HG03354 (cell line): ENCODE results near the gene NALF2.
A peak's percentile ranks its signal among the peaks of the same experiment; 100 is the strongest.

Experiments
- ATAC-seq: cut with Tn5 transposase; IDR thresholded peaks from one replicate; pipeline ENCODE4 v1.9.1; 2021; ENCODE audit warnings: mild to moderate bottlenecking; ENCODE audit not compliant: unreplicated experiment, poor library complexity, severe bottlenecking

NALF2 gene

DNA sequence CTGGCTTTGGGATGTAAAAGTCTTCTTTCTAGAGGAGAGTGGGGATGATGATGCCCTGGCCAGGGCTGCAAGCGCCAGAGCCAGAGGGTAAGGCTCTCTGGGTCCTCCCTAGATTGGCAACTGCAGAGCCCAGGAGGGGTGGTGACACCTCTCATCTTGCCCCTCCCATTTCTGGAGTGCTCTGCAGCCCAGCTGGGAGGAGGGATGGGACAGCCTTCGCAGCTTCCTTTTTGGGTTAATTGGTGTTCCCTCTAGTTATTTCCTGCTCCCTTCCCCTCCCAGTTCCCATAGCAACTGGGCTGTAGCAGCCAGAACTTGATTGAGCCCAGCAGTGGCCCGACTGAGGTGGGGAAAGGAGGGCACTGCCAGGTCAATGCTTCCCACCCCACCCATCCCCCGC, 19.2 kb downstream of the NALF2 start:
- no peak for ATAC-seq

DNA sequence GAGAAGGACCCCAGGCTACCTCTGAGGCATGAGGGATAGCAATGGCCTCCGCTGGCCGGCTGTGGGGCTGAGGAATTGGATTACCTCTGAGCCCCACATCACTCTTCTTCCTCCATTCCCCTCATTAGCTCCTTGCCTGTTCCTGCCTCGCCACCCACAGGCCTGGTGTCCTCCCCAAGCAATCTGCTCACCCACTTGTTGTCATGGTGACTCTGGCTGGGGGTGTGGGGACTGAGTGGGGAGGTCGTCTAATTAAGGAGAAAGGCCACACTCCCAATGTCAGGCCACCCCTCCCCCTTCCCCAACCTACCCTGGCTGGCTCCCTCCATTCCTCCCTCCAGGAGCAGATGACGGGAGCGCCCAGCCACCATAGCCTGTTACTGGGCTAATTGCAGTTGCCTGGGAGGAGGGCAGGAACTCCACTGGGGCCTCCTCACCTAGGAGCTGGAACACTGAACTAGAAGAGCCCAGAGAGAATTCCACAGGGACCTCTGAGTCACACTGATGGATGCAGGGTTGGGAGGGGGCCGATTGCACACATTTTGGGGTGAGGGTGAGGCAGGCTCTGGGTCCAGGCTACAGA, 20.7 kb downstream of the NALF2 start:
- ATAC-seq = no peak

DNA sequence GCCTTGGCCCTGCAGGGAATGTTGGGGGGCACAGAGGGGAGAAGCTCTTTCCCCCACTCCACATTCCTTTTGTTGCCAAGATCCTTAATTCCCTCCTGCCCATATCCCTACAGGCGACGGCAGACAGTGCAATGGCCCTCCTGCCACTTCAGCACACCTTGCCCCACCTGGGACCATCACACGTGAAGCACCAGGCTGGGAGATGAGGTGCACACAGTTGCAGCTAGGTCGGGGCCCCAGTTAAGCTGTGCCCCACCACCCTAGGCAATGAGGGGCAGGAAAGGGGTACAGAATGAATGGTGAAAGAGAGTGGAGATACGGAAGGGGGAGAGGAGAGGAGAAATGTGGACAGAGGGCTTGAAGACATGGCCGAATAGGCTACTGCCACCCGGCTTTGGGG, 26.2 kb downstream of the NALF2 start:
- ATAC-seq = no peak

DNA sequence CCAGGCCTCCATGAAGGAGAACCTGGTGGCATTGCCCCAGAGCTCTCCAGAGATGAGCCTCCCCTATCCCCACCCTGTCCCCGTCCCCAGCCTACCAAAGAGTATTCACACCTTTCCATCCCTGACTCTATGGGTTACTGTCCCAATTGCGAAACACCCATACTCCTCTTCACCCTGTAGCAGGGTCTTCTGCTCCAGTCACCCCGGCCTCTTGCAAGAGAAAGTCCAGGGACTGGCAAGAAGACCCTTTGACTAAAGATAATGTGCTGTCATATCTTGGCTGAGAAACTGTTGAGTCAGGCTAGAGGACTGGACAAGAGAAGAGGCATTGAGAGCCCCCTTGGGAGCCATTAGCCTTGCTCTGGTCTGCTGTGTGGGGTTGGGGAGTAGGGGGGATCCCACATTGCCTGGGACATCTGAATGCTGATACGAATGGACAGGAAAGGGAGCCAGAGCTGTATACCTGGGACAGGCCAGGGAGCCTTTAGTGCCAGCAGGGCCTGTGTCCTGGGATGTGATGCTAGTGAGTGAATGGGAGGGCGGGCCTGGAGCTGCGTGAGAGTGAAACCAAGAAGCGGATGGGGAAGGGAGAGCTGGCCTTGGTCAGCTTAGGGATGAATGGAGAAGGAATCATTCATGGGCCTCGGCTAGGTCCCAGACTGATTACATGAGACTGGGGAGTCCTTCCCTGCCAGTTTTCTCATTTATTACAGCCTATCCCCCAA, 27.1 kb downstream of the NALF2 start:
- ATAC-seq = no peak

DNA sequence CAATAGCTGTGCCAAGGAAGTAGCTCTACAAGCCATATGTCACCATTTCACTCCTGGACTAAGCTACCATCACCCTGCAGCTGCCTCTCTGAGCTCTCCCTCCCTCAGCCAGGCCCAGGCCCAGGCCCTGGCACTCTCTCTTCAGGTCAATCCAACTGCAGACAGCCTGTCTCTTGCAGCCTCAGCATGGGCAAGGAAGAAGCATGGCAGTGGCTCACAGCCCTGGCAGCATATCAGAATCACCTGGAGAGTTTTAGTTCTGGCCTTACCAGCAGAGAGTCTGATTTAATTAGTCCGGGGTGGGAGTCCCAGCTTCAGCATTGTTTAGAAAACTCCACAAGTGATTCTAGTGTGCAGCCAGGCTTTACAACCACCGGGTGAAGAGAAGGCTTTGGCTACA, 31.5 kb downstream of the NALF2 start:
- no peak for ATAC-seq

DNA sequence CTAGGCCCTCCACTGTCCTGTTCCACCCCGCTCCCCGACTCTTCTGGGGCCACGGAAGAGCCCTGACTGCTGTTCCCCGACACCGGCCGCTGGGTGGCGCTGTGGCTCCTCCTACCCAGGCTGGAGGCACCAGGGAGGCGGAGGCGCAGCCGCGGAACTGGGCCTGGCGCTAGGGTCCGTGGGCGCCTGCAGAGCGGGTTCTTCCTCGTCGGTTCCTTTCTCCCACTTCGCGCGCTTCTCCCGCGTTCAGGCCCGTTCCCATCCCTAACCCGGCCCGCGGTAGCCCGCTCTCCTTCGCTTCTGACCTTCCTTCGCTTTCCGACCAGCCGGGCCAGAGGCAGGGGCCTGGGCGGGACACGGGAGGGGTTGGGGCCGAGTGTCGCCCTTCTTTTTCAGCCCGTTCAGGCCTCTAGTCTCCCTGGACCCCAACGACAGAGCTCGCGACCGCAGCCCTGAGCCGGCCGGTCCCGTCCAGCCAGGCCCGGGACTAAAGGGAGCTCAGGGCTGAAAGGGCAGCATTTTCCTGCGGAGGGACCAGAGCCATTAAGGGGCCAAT, 34.3 kb downstream of the NALF2 start:
- peak; percentile 87 for ATAC-seq

DNA sequence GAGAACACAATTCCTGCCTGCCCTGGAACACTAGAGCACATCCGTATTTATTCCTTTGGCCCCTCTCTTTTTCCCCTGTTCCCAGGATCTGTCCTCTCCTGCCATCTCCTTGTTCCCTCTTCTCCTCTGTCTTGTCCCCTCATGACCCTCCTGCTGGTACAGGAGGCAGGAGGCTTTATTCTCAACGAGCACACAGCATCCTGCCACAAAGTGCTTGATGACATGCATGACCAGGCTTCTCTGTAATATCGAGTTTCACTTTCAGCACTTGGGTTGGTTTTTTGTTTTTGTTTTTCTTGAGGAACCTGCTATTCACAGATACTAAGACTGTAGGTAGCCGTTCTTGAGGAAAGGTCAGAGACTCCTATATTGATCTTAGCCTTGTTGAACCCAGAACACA, 35.3 kb downstream of the NALF2 start:
- ATAC-seq = peak; percentile 66

DNA sequence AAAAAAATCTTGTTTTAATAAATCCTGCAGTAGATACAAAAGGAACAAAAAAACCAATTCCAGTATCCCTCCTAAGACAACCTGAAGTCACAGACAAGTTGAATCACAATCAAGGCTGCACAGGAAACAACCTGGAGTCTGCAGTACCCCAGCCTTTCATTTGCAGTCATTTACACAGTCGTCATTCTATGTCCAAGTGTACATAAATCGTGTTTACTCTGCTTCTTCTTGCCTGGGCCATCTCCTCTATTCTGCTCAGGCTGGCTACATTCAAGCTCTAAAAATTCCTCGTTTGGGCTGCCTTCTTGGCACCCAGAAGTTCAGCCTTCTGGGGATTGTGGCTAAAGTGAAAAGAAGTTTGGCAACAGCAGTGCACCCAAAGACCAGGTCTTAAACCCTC, 37.8 kb downstream of the NALF2 start:
- no peak for ATAC-seq

DNA sequence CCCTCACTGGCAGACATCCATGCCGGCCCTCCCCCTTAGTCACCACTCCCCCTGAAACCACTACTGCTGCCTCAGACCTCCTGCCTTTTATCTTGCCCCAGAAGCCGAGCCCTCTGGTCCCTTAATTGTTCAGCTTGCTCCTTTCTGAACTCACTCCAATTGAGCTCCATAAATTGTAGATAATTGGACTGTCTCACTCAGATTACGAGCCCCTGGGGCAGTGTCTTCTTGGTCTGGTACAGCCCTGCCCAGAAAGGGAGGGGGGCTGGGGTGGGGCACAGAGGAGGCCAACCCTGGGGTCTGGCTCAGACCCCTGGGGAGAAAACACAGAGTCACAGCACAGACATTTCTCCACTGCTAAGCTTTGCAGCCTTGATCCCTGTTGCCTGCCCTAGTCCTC, 39.4 kb downstream of the NALF2 start:
- no peak for ATAC-seq

DNA sequence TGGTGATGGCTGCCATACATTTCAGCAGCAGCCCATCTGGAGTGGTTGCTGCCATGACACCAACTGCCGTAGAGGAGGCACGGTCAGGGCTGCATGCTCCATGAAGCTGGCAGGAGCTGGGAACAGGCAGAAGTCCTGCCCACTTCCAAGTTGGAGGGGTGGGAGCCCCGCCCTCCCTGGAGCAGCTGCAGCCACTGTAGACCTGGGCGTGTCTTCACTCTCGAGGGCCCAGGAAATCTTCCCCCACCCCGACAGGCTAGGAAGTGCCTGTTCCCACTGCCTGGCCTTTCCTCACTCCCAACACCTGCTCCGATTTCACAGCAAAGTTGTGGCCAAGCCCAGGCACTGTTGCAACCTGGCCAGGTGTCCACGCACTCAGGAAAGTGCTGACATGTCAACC, 42.3 kb downstream of the NALF2 start:
- no peak for ATAC-seq

DNA sequence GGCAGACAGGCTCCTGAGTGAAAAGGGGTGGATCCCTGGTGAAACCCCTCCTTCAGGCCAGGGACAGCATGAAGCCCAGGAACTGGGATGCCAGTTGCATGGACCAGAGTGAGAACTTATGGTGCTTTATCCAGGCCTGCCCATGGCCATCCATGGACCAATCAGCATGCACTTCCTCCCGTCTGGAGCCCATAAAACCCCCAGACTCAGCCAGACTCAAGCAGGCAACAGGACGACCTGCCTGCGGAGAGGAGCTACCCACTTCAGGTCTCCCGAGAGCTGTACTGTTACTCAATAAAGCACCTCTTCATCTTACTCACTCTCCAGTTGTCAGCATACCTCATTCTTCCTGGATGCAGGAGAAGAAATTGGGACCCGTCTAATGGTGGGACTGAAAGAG, 42.9 kb downstream of the NALF2 start:
- no peak for ATAC-seq

DNA sequence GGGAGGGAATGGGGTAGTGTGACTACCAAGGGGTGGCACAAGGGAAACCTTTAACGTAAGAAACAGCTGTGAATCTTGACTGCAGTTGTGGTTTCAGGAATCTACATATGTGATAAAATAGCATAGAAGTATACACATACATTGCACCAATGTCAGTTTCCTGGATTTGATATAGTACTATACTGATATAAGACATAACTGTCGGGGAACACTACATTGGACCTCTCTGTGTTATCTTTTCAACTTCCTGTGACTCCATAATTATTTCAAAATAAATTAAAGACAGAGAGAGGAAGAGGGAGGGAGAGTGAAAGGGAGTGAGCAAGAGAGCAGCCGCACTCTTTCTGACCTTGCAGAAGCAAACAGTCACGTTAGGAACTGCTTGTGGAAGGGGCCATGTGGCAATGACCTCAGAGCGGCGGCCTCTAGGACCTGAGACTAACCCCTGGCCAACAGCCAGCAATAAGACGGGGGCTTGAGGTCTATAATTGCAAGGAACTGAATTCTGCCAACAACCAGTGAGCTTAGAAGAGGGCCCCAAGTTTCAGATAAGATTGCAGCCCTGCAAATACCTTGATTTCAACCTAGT, 47.4 kb downstream of the NALF2 start:
- no peak for ATAC-seq

DNA sequence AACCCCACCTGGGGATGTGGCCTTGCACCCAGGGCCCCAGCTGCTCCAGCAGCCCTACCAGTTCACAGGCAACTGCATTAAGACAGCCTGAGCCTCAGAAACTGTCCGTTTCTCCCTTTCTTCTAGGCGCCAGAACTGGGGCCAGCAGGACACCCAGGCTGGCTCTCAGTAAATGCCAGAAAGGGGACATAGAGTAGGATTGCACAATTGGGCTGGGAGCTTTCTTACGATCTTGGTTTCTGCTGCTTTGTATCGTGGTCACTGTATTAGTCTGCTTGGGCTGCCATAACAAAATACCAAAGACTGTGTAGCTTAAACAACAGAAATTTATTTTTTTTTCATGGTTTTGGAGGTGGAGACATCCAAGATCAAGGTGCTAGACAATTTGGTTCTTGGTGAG, 48.4 kb downstream of the NALF2 start:
- ATAC-seq = no peak
